ENCODE measurements around the gene CABP5. TPM values are rescaled to one million over a fixed set of nuclear protein-coding genes. Genes with fewer than 3 reads are reported as not detected.

The CABP5 gene
- total RNA-seq, 3 donors from 2014 or later (not counting 1 experiment from before 2014, with no cell fraction given): 0.38 to 0.96 TPM; not detected in 1

GRCh38 chr19:47992070-47992469 is 51.8 kb downstream of the CABP5 start, which contains the start of gene BSPH1:
Gene BSPH1 (minus strand): TSS chr19:47992170. CDS start chr19:47992081, 89 bp downstream.
- DNase-seq (no peak), ATAC-seq (no peak)
- H3K4me1 ChIP-seq (ENCODE audit: control insufficient read depth, insufficient read depth, low read length): no peaks in the 10 kb centered on the region
- H3K9me3 ChIP-seq (ENCODE audit: control insufficient read depth, insufficient read depth, low read length): no peaks in the 10 kb centered on the region
- Mint-ChIP-seq H3K27me3 (ENCODE audit: low read depth in 2 of 2) (peaks cover 20 to 26% of the 10 kb centered on the region in 2 donors), H3K27ac (no peak within 1 kb of the TSS), H3K4me1 (no peaks in the 10 kb centered on the region), H3K36me3 (no peaks in the 10 kb centered on the region), H3K9me3 (no peaks in the 10 kb centered on the region), H3K4me3 (no peak within 1 kb of the TSS)
- TF ChIP-seq CTCF (IDR thresholded peaks at IDR 0.05): no peak
- no peak within 1 kb of the TSS for H3K27ac ChIP-seq (ENCODE audit: low read length)
- H3K27me3 ChIP-seq (ENCODE audit: control insufficient read depth, insufficient read depth, low read length): peaks cover 2% of the 10 kb centered on the region
- no peak within 1 kb of the TSS for H3K4me3 ChIP-seq (ENCODE audit: low read length)
- intact Hi-C loops (cut with micrococcal nuclease): no loop called here
- H3K36me3 ChIP-seq (ENCODE audit: control insufficient read depth, insufficient read depth, low read length): no peaks in the 10 kb centered on the region
- 59% methylated on average over 2 of the region's 2 CpGs for WGBS (ENCODE audit: insufficient coverage)

- Mint-ChIP-seq H3K4me3 (no peak overlapping the region), H3K27me3 (ENCODE audit: low read depth in 2 of 2) (peaks cover 20 to 27% of the 10 kb centered on the region in 2 donors), H3K4me1 (no peaks in the 10 kb centered on the region), H3K27ac (no peak overlapping the region), H3K36me3 (no peaks in the 10 kb centered on the region), H3K9me3 (no peaks in the 10 kb centered on the region)
- DNase-seq (no peak), ATAC-seq (no peak)
- intact Hi-C loops (cut with micrococcal nuclease): no loop called here
- H3K4me1 ChIP-seq (ENCODE audit: control insufficient read depth, insufficient read depth, low read length): no peaks in the 10 kb centered on the region
- no peaks in the 10 kb centered on the region for H3K36me3 ChIP-seq (ENCODE audit: control insufficient read depth, insufficient read depth, low read length)
- TF ChIP-seq CTCF (IDR thresholded peaks at IDR 0.05): no peak
- 31% methylated on average over 10 of the region's 10 CpGs for WGBS (ENCODE audit: insufficient coverage)
- no peaks in the 10 kb centered on the region for H3K9me3 ChIP-seq (ENCODE audit: control insufficient read depth, insufficient read depth, low read length)
- peaks cover 2% of the 10 kb centered on the region for H3K27me3 ChIP-seq (ENCODE audit: control insufficient read depth, insufficient read depth, low read length)
- H3K4me3 ChIP-seq (ENCODE audit: low read length): no peak overlapping the region
- no peak overlapping the region for H3K27ac ChIP-seq (ENCODE audit: low read length)
Measured at GRCh38 chr19:47991191-47991808, 52.6 kb downstream of the CABP5 start.

Other genes starting within 250 kb of the CABP5 start
- gene TPRX1, start 239.5 kb downstream of the CABP5 start, total RNA-seq: not detected
- gene CRX, start 222.1 kb downstream of the CABP5 start, total RNA-seq: not detected
- not detected for gene TPRX2, start 184.8 kb downstream of the CABP5 start, total RNA-seq
- gene SULT2A1, start 157.8 kb downstream of the CABP5 start, total RNA-seq: not detected
- not detected for gene BSPH1, start 51.9 kb downstream of the CABP5 start, total RNA-seq
- not detected for gene ELSPBP1, start 49.4 kb downstream of the CABP5 start, total RNA-seq
- 1 to 10 TPM in 2 of 3 donors, under 1 TPM in 1; 0.86 to 5.1 (median 4.6) TPM for gene PLA2G4C, start 66.7 kb upstream of the CABP5 start, total RNA-seq
- gene LIG1, start 126.3 kb upstream of the CABP5 start, total RNA-seq: 10 to 100 TPM; 45.4 to 65.2 (median 57.2) TPM
- 1 to 10 TPM; 4.0 to 7.0 (median 5.4) TPM for gene ZSWIM9, start 126.6 kb upstream of the CABP5 start, total RNA-seq
- 100 to 1,000 TPM; 147 to 216 (median 154) TPM for gene CARD8, start 211.8 kb upstream of the CABP5 start, total RNA-seq
- gene ZNF114, start 226.0 kb upstream of the CABP5 start, total RNA-seq: not detected

Measured in natural killer cell (primary cell).